ENCODE results near the gene KATNIP.
"Not testable (repeated sequence)": the region's sequence is repeated elsewhere in the genome, so short reads cannot be mapped to it uniquely, and the experiment has no call there.

Gene KATNIP

GRCh38 chr16:27538528-27538927 lies 11.4 kb upstream of the KATNIP start:
- DNase-seq = no peak

GRCh38 chr16:27539120-27539519 lies 10.8 kb upstream of the KATNIP start:
- no peak for DNase-seq

DNA sequence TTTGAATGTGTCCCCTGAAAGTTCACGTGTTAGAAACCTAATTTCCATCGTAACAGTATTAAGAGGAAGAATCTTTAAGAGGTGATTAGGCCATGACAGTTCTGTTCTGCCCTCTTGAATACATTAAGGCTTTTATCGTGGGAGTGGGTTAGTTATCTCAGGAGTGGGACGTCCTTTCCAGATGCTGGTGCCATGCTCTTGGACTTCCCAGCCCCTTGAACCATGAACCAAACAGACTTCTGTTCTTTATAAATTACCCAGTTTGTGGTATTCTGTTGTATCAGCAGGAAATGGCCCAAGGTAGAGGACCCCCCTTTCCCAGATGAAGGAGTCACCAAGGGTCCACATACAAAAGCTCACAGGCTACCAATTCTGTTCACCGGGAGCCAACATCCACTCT lies 10.3 kb upstream of the KATNIP start:
- no peak for DNase-seq

DNA sequence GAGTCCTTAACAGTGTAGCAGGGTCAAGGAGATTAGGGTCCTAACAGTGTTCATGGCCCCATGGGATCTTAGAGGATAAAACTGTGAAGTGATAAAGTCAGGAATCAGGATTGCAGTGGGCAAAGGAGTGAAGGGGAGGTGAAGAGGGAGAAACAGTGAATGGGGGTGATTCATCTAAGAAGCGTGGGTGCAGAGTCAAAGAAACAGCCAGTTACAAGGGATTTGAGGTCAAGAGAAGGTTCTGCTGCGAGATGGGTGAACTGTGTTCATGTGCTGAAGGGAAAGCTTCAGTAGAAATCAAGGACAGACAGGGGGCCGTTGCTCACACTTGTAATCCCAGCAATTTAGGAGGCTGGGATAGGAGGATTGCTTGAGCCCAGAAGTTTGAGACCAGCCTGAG lies 6.1 kb upstream of the KATNIP start:
- DNase-seq = no peak

- DNase-seq = no peak
Observed at GRCh38 chr16:27544671-27545070, 5.3 kb upstream of the KATNIP start.

- DNase-seq = no peak
Observed at GRCh38 chr16:27547134-27547533, 2.8 kb upstream of the KATNIP start.

GRCh38 chr16:27547851-27548250 lies 2.1 kb upstream of the KATNIP start:
- no peak for DNase-seq

DNA sequence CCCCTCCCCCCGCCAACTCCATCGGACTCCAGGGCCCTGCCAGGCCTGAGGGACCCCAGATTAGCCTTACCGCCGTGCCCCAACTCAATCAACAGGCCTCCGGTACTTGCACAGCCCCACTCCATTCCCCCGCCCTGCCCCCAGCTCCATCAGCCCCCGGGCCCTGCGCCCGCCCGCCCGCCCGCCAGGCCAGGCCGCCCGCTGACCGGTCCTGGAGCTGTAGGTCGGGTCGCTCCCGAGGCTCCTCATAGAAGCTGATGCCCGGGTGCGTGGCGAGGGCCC lies 539 bp upstream of the KATNIP start:
- no peak for DNase-seq

GRCh38 chr16:27550582-27550920 lies 607 bp downstream of the KATNIP start:
- no peak for DNase-seq

DNA sequence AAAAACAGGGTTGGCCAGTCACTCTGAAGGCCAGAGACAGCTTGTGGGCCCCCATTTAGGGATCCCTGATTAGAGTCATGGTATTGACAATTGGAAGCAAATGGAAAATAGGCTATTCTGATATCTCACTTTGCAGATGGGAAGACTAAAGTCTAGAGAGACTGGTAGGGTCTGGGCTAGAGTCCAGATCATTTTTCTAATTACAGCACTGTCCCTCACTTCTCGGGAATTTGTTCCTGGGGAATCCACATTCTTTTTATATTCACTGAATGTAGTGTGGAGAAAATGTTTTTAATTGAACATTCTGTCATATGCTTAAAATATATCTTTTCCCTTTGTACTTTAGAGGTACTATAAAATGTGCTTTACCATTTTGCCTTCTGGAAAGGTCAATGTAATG lies 1.1 kb downstream of the KATNIP start:
- DNase-seq = no peak

- DNase-seq = no peak
Observed at GRCh38 chr16:27556471-27556870, 6.5 kb downstream of the KATNIP start.

- no peak for DNase-seq
Observed at GRCh38 chr16:27558434-27558833, 8.5 kb downstream of the KATNIP start.

- no peak for DNase-seq
Observed at GRCh38 chr16:27558932-27559331, 9.0 kb downstream of the KATNIP start.

DNA sequence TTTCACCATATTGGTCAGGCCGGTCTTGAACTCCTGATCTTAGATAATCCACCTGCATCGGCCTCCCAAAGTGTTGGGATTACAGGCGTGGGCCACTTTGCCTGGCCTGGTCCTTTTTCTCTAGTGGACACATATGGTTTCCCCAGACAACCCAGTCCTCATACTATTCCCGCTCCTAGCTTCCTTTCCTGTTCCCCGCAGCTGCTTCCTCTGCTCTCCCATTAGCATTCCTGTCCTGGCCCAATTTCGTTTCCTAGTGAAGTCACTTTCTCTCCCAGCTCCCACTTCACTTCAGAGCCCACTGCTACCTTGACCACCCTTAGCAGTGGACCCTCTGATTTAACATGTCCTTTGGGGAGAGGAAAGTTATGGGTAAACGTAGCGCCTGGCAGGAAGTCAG lies 11.3 kb downstream of the KATNIP start:
- no peak for DNase-seq

GRCh38 chr16:27564224-27564623 lies 14.3 kb downstream of the KATNIP start:
- no peak for DNase-seq

GRCh38 chr16:27566417-27566816 lies 16.5 kb downstream of the KATNIP start:
- no peak for DNase-seq

- no peak for DNase-seq
Observed at GRCh38 chr16:27568077-27568476, 18.1 kb downstream of the KATNIP start.

- not testable (repeated sequence) for DNase-seq
Observed at GRCh38 chr16:27570986-27571385, 21.0 kb downstream of the KATNIP start.

DNA sequence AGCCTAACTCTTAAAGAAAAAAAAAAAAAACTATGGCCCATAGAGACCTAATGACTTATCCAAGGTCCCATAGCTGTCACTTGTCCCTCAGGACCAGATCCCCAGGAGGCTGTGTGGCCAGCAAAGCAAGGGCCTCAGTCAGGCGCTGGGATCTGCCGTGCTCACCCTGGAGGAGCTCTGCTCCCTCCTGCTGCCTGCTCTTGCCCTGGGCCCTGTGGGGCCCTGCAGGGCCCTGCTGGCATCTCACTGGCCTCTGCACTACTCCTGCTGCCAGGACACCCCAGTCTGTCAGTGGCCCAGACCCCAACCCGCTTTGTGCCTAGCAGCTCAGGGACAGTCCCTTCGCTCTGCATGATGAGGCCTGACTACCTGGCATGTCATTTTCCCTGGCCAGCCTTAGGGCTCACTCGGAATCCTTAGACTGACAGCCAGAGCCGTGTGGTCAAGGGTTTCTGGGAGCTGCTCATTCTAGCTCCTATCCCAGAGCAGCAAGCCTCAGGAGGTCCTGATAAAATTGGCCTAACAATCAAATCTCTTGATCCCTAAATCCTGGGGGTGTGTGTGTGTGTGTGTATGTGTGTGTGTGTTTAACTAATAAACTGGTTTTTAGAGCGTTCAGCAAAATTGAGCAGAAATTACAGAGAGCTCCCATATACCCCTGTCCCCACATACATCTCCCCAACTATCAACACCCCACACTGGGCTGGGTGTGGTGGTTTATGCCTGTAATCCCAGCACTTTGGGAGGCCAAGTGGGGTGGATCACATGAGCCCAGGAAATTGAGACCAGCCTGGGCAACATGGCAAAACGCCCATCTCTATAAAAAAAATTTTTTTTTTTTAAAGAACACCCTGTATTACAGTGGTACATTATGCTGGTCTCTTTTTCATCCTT lies 21.7 kb downstream of the KATNIP start:
- no peak for DNase-seq

- no peak for DNase-seq
Observed at GRCh38 chr16:27572711-27573110, 22.8 kb downstream of the KATNIP start.

DNA sequence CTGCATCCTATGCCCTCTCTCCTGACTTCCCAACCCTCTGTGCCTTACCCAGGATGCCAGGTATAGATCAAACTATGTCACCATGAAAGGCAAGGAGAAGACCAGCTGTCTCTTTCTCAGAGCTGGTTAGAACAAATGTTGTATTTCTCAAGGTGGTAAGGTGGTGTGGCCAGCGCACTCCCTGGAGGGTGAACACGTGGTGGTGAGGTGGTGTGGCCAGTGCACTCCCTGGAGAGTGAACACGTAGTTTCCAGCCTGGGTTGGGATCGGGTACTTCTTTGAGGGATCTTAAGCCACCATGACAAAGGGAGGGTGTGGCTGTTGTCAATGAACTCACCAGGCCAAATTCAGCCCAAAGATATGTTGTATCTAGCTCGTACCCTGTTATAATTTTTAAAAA lies 26.8 kb downstream of the KATNIP start:
- no peak for DNase-seq

- DNase-seq = no peak
Observed at GRCh38 chr16:27579087-27579980, 29.4 kb downstream of the KATNIP start.

DNA sequence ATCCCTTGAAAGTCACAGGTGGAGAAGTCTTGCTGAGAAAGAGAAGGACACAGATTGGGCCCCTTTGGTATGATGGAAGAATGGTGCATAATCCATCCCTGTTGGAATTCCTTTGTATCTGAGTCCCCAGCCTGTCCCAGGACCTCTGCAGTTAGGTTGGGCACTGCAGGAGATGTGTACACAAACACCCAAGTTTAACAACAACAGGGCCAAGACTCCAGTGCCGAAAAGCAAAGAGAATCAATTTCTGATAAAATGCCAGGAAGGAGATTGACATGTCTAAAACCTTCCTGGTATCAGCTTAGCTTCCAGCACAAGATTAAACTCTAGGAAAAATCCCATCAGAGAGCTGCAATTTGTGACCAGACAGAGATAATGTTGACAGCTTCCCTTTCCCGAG lies 32.9 kb downstream of the KATNIP start:
- DNase-seq = no peak

DNA sequence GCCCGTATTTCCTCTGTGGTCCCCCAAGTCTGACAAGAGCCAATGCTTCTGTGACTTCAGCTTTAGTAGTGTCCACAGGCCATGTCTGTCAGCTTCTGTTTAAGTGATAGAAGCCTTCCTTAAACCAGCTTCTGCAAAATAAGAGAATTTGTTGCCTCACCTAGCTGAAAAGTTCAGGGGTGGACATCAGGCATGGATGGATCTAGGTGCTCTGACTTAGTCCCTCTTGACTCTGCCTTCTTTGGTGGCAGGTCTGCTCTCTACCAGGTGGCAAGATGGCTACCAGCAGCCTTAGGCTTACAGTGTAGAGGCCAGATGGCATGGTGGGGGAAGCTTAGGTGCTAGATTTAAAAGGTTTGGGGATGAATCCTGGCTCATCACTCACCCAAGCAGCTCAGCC lies 33.7 kb downstream of the KATNIP start:
- no peak for DNase-seq

Data from COR-L47 (cell line).